H9 (cell line): ENCODE measurements around the gene DNAJC25. TPM values are rescaled to one million over a fixed set of nuclear protein-coding genes. Genes with fewer than 3 reads are reported as not detected.

Experiments
- DNase-seq: peaks from one replicate; pipeline ENCODE4 v3.0.0-alpha.2; 2017
- H2AFZ ChIP-seq: one replicate; pipeline ENCODE4 v1.6.1; 2013; ENCODE audit warnings: mild to moderate bottlenecking, low read length, control low read depth, moderate library complexity
- H2AK5ac ChIP-seq: 2 replicates; pipeline ENCODE4 v1.6.1; 2013; ENCODE audit warnings: low read length, control low read depth, mixed read lengths; ENCODE audit not compliant: insufficient read length
- H2BK120ac ChIP-seq: one replicate; pipeline ENCODE4 v1.6.1; 2013; ENCODE audit warnings: low read depth, mild to moderate bottlenecking, low read length, control low read depth, inconsistent platforms; ENCODE audit not compliant: poor library complexity, severe bottlenecking
- H2BK12ac ChIP-seq: 2 replicates; pipeline ENCODE4 v1.6.1; 2013; ENCODE audit warnings: low read length, control low read depth, mixed read lengths, low read depth; ENCODE audit not compliant: insufficient read length
- H2BK15ac ChIP-seq: 2 replicates; pipeline ENCODE4 v1.6.1; 2013; ENCODE audit warnings: low read depth, low read length, control low read depth
- H2BK20ac ChIP-seq: one replicate; pipeline ENCODE4 v1.6.1; 2013; ENCODE audit warnings: low read depth, mild to moderate bottlenecking, low read length, control low read depth, inconsistent platforms; ENCODE audit not compliant: poor library complexity, severe bottlenecking
- H2BK5ac ChIP-seq: 2 replicates; pipeline ENCODE4 v1.6.1; 2013; ENCODE audit warnings: low read length, control low read depth, mixed read lengths; ENCODE audit not compliant: insufficient read length
- H3K14ac ChIP-seq: 2 replicates; pipeline ENCODE4 v1.6.1; 2013; ENCODE audit warnings: low read length, control low read depth; ENCODE audit not compliant: insufficient read depth
- H3K18ac ChIP-seq: 2 replicates; pipeline ENCODE4 v1.6.1; 2013; ENCODE audit warnings: low read depth, mild to moderate bottlenecking, mixed read lengths, low read length, control low read depth; ENCODE audit not compliant: insufficient read length
- H3K23ac ChIP-seq: 2 replicates; pipeline ENCODE4 v1.6.1; 2013; ENCODE audit warnings: low read length, control low read depth, mixed read lengths, low read depth; ENCODE audit not compliant: insufficient read length
- H3K23me2 ChIP-seq: 2 replicates; pipeline ENCODE4 v1.6.1; 2013; ENCODE audit warnings: low read depth, mild to moderate bottlenecking, mixed read lengths, low read length, control low read depth; ENCODE audit not compliant: insufficient read length, poor library complexity, severe bottlenecking
- H3K27ac ChIP-seq: 2 replicates; pipeline ENCODE4 v1.5.1; 2013; ENCODE audit warnings: low read length, control low read depth, mixed read lengths, low read depth; ENCODE audit not compliant: insufficient read length
- H3K27me3 ChIP-seq: 2 replicates; pipeline ENCODE4 v1.6.1; 2013; ENCODE audit warnings: low read length, control low read depth, inconsistent platforms; ENCODE audit not compliant: insufficient read depth
- H3K4ac ChIP-seq: 2 replicates; pipeline ENCODE4 v1.6.1; 2013; ENCODE audit warnings: low read depth, mild to moderate bottlenecking, control low read depth, inconsistent platforms, low read length, moderate library complexity
- H3K4me1 ChIP-seq: 2 replicates; pipeline ENCODE4 v1.6.1; 2013; ENCODE audit warnings: low read length, control low read depth, inconsistent platforms; ENCODE audit not compliant: insufficient read depth
- H3K4me2 ChIP-seq: 2 replicates; pipeline ENCODE4 v1.6.1; 2013; ENCODE audit warnings: low read length, control low read depth, mixed read lengths; ENCODE audit not compliant: insufficient read length, insufficient read depth
- H3K56ac ChIP-seq: 2 replicates; pipeline ENCODE4 v1.6.1; 2013; ENCODE audit warnings: low read depth, mild to moderate bottlenecking, mixed read lengths, low read length, control low read depth; ENCODE audit not compliant: insufficient read length
- H3K79me1 ChIP-seq: 2 replicates; pipeline ENCODE4 v1.6.1; 2013; ENCODE audit warnings: low read depth, mild to moderate bottlenecking, moderate library complexity, low read length, control low read depth, inconsistent platforms; ENCODE audit not compliant: insufficient read depth, poor library complexity, severe bottlenecking
- H3K79me2 ChIP-seq: 2 replicates; pipeline ENCODE4 v1.6.1; 2013; ENCODE audit warnings: low read length, control low read depth, inconsistent platforms; ENCODE audit not compliant: insufficient read depth
- H3K9ac ChIP-seq: 2 replicates; pipeline ENCODE4 v1.6.1; 2013; ENCODE audit warnings: low read length, control low read depth, mixed read lengths; ENCODE audit not compliant: insufficient read length; ENCODE audit errors: extremely low read depth
- H3K9me3 ChIP-seq: one replicate; pipeline ENCODE4 v1.6.1; 2013; ENCODE audit warnings: low read depth, low read length, inconsistent platforms; ENCODE audit not compliant: control insufficient read depth
- H3T11ph ChIP-seq: one replicate; pipeline ENCODE4 v1.6.1; 2013; ENCODE audit warnings: mild to moderate bottlenecking, low read length, control low read depth, inconsistent platforms
- H4K20me1 ChIP-seq: one replicate; pipeline ENCODE4 v1.6.1; 2013; ENCODE audit not compliant: control insufficient read depth, insufficient read length, insufficient read depth
- H4K5ac ChIP-seq: 2 replicates; pipeline ENCODE4 v1.6.1; 2013; ENCODE audit warnings: low read depth, mild to moderate bottlenecking, mixed read lengths, low read length, control low read depth; ENCODE audit not compliant: insufficient read length
- H4K8ac ChIP-seq: replicated peaks from 2 replicates; pipeline ENCODE4 v1.6.1; 2013; ENCODE audit warnings: low read length, control low read depth, mixed read lengths, low read depth; ENCODE audit not compliant: insufficient read length
- H4K91ac ChIP-seq: 2 replicates; pipeline ENCODE4 v1.6.1; 2013; ENCODE audit warnings: low read depth, mild to moderate bottlenecking, moderate library complexity, mixed read lengths, low read length, control low read depth; ENCODE audit not compliant: insufficient read length
- H3K27ac Mint-ChIP-seq, 3 experiments: 2 replicates in 2 of 3; 3 replicates in 1 of 3; pipeline ENCODE4 v1.8.0; 2020 to 2021; ENCODE audit warnings: mixed read lengths in 3 of 3, mild to moderate bottlenecking in 1 of 3, moderate library complexity in 1 of 3
- H3K27me3 Mint-ChIP-seq: 2 replicates; pipeline ENCODE4 v1.8.0; 2021; ENCODE audit warnings: low read depth, mild to moderate bottlenecking, moderate library complexity, mixed read lengths
- H3K36me3 Mint-ChIP-seq, 3 experiments: 2 replicates in 2 of 3; 3 replicates in 1 of 3; pipeline ENCODE4 v1.8.0; 2020 to 2021; ENCODE audit warnings: low read depth in 3 of 3, mixed read lengths in 3 of 3; ENCODE audit not compliant: insufficient read depth in 1 of 3
- H3K4me1 Mint-ChIP-seq, 2 experiments: 2 replicates each; pipeline ENCODE4 v1.8.0; 2020; ENCODE audit warnings: mixed read lengths in 2 of 2
- H3K4me3 Mint-ChIP-seq, 2 experiments: 2 replicates in 1 of 2; 3 replicates in 1 of 2; pipeline ENCODE4 v1.8.0; 2020 to 2021; ENCODE audit warnings: mild to moderate bottlenecking in 2 of 2, mixed read lengths in 2 of 2, moderate library complexity in 1 of 2
- H3K9me3 Mint-ChIP-seq, 2 experiments: 2 replicates in 1 of 2; 3 replicates in 1 of 2; pipeline ENCODE4 v1.8.0; 2020; ENCODE audit warnings: mild to moderate bottlenecking in 2 of 2, mixed read lengths in 2 of 2, moderate library complexity in 1 of 2
- WGBS: extraction: QIAGEN DNeasy Blood & Tissue Kit; methylation state at CpG from one replicate; pipeline ENCODE4 v1.1.7; 2013; ENCODE audit warnings: missing lambda C conversion rate, low lambda C conversion rate, mixed read lengths; ENCODE audit not compliant: insufficient read length; ENCODE audit errors: extremely low coverage; 5-methylcytosine and 5-hydroxymethylcytosine counted together
- total RNA-seq: library from RNA; stranded (reverse); gene quantifications from 2 replicates; pipeline ENCODE4 v1.2.1, GENCODE V29; 2021
- TF ChIP-seq, protein P1 (sequence below): fragments of 200-600 bp; sonication (generic); conservative IDR thresholded peaks from 3 replicates; pipeline ENCODE4 v1.8.0; 2021; ENCODE audit warnings: antibody characterized with exemption, mild to moderate bottlenecking

Gene DNAJC25
- total RNA-seq, 1 experiment from 2014 or later = 7.6 TPM

- H3K23ac ChIP-seq = no peak overlapping the region
- DNase-seq = peak; percentile 48
Observed at GRCh38 chr9:111661802-111662521, 30.8 kb downstream of the DNAJC25 start.

More at GRCh38 chr9:111661802-111662521, 30.8 kb downstream of the DNAJC25 start:
- H2AFZ ChIP-seq = no peak overlapping the region
- peak overlapping the region; percentile 48 to 96 (median 84); a peak in 5 of 7 replicates for H3K27ac Mint-ChIP-seq
- H2BK20ac ChIP-seq = no peak overlapping the region
- no peak overlapping the region for H2BK120ac ChIP-seq
- H3K9me3 Mint-ChIP-seq = no peaks in the 10 kb centered on the region; a peak in 1 of 5 replicates
- peaks cover 7% of the 10 kb centered on the region for H3K23me2 ChIP-seq
- no peak overlapping the region for H2BK12ac ChIP-seq
- no peak overlapping the region for H2BK5ac ChIP-seq
- H3K4me1 Mint-ChIP-seq = peaks cover 21% of the 10 kb centered on the region in 2 experiments
- peaks cover 8 to 14% (median 9%) of the 10 kb centered on the region in 3 experiments for H3K36me3 Mint-ChIP-seq
- H3K14ac ChIP-seq = peak overlapping the region; percentile 84
- peaks cover 7% of the 10 kb centered on the region; the same call in 1 of the 2 replicates for H3K4me1 ChIP-seq
- WGBS = no CpG with 5 or more reads among the region's 57 CpGs
- peak overlapping the region; percentile 63 for H3K9ac ChIP-seq
- H3K4me3 Mint-ChIP-seq = peak overlapping the region; percentile 97 to 98
- no peak overlapping the region for H4K5ac ChIP-seq
- no peak overlapping the region for H2AK5ac ChIP-seq
- H3K18ac ChIP-seq = no peak overlapping the region
- TF ChIP-seq, protein P1, sequence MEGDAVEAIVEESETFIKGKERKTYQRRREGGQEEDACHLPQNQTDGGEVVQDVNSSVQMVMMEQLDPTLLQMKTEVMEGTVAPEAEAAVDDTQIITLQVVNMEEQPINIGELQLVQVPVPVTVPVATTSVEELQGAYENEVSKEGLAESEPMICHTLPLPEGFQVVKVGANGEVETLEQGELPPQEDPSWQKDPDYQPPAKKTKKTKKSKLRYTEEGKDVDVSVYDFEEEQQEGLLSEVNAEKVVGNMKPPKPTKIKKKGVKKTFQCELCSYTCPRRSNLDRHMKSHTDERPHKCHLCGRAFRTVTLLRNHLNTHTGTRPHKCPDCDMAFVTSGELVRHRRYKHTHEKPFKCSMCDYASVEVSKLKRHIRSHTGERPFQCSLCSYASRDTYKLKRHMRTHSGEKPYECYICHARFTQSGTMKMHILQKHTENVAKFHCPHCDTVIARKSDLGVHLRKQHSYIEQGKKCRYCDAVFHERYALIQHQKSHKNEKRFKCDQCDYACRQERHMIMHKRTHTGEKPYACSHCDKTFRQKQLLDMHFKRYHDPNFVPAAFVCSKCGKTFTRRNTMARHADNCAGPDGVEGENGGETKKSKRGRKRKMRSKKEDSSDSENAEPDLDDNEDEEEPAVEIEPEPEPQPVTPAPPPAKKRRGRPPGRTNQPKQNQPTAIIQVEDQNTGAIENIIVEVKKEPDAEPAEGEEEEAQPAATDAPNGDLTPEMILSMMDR = no peak
- no peak overlapping the region for H3T11ph ChIP-seq
- no peak overlapping the region for H3K56ac ChIP-seq
- no peak overlapping the region for H3K27ac ChIP-seq
- H3K4ac ChIP-seq = no peak overlapping the region
- H4K91ac ChIP-seq = no peak overlapping the region
- peaks cover 15% of the 10 kb centered on the region for H3K27me3 Mint-ChIP-seq
- H2BK15ac ChIP-seq = no peak overlapping the region
- H3K79me1 ChIP-seq = no peaks in the 10 kb centered on the region
- no peaks in the 10 kb centered on the region; the same call in 1 of the 2 replicates for H3K79me2 ChIP-seq
- no peak overlapping the region for H4K8ac ChIP-seq
- no peaks in the 10 kb centered on the region for H3K9me3 ChIP-seq
- H4K20me1 ChIP-seq = no peaks in the 10 kb centered on the region
- H3K4me2 ChIP-seq = peak overlapping the region; percentile 88
- H3K27me3 ChIP-seq = no peaks in the 10 kb centered on the region
